Thyroid gland (tissue), 4 donors: ENCODE results near the gene CERKL.

Experiments
- POLR2A ChIP-seq, 2 donors: fragments of 450-650 bp; IDR thresholded peaks; one replicate each; pipeline ENCODE4 v1.6.1; 2017; ENCODE audit warnings: antibody characterized with exemption in 2 of 2, mild to moderate bottlenecking in 2 of 2, moderate library complexity in 1 of 2
- TF ChIP-seq, protein P1 (sequence below), 6 experiments: fragments of 200-600 bp in 3 of 6; fragments of 450-650 bp in 3 of 6; sonication (generic) in 3 of 6; IDR thresholded peaks; one replicate each; pipeline ENCODE4 v1.5.1; 2016 to 2019; ENCODE audit warnings: antibody characterized with exemption in 6 of 6, mild to moderate bottlenecking in 2 of 6, inconsistent platforms in 1 of 6, moderate library complexity in 1 of 6

DNA sequence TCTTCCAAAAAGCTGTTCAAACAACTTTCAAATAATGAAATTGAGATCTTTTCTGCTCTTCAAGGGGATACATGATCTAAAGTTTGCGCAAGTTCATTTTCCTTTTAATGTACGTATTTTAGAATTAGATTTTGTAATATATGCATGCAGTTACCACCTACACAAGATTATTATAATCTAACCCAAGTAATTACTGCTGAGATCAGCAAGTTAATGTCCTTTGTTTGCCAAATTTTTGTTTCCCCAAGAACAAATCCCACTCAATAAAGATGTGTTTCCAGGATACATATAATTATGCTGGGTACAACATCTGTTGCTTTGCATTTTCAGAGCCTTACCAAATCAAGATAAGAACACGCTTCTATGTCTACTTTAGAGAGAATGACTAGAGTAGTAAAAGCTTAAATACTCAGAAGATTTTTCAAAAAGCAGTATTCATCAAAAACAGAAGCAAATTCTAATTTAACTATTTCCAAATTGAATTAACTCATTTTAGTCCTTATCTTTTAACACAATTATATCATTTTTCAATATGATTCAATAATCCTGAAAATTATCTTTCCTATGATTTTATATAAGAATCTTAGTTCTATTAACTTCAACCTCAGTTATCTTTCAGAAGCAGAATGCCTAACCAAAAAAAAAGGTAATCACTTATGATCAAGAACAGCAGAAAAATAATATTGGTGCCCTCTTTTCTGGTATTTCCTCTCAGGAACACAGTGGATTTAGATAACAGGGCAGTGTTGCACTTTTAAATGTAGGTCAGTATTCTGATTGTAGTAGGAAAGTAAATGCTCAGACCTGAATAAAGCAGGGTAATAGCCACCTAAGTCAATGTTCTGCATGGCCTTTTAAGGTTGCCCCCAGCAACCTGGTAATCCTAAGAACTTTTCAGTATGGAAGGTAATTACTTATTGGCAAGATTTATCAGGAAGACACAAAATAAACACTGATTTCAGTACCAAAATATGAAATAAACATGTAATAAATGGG is 28.0 kb downstream of the CERKL start:
- TF ChIP-seq POLR2A (IDR thresholded peaks at IDR 0.05), result no peak
- TF ChIP-seq, protein P1, sequence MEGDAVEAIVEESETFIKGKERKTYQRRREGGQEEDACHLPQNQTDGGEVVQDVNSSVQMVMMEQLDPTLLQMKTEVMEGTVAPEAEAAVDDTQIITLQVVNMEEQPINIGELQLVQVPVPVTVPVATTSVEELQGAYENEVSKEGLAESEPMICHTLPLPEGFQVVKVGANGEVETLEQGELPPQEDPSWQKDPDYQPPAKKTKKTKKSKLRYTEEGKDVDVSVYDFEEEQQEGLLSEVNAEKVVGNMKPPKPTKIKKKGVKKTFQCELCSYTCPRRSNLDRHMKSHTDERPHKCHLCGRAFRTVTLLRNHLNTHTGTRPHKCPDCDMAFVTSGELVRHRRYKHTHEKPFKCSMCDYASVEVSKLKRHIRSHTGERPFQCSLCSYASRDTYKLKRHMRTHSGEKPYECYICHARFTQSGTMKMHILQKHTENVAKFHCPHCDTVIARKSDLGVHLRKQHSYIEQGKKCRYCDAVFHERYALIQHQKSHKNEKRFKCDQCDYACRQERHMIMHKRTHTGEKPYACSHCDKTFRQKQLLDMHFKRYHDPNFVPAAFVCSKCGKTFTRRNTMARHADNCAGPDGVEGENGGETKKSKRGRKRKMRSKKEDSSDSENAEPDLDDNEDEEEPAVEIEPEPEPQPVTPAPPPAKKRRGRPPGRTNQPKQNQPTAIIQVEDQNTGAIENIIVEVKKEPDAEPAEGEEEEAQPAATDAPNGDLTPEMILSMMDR (IDR thresholded peaks at IDR 0.05), result no peak
